Natural killer cell (primary cell): ENCODE results near the gene ZCCHC14. TPM values are rescaled to one million over a fixed set of nuclear protein-coding genes. Genes with fewer than 3 reads are reported as not detected.

ENCODE experiments used
- ATAC-seq, 3 donors: fragments of 150-1000 bp in 2 of 3; fragments of 200-7000 bp in 1 of 3; cut with Tn5 transposase; 1 replicate in 1 of 3; 2 replicates in 2 of 3; pipeline ENCODE4 v1.10.0; 2021; ENCODE audit warnings: mild to moderate bottlenecking in 2 of 3, moderate library complexity in 2 of 3
- DNase-seq, 2 donors: peaks; one replicate each; pipeline versions ENCODE4 v3.0.0 to v3.0.0-alpha.2; 2013 to 2021; ENCODE audit warnings: mixed read lengths in 1 of 2
- H3K27ac ChIP-seq: one replicate; pipeline ENCODE4 v1.5.1; 2013; ENCODE audit warnings: mild to moderate bottlenecking, low read length
- H3K27me3 ChIP-seq: one replicate; pipeline ENCODE4 v1.6.1; 2013; ENCODE audit warnings: low read length; ENCODE audit not compliant: control insufficient read depth, insufficient read depth
- H3K36me3 ChIP-seq: one replicate; pipeline ENCODE4 v1.6.1; 2013; ENCODE audit warnings: low read length; ENCODE audit not compliant: control insufficient read depth, insufficient read depth
- H3K4me1 ChIP-seq: one replicate; pipeline ENCODE4 v1.6.1; 2013; ENCODE audit warnings: low read length; ENCODE audit not compliant: control insufficient read depth, insufficient read depth
- H3K4me3 ChIP-seq: one replicate; pipeline ENCODE4 v1.5.1; 2013; ENCODE audit warnings: low read length
- H3K9me3 ChIP-seq: one replicate; pipeline ENCODE4 v1.6.1; 2013; ENCODE audit warnings: low read length; ENCODE audit not compliant: control insufficient read depth, insufficient read depth
- H3K27ac Mint-ChIP-seq, 2 donors: one replicate each; pipeline ENCODE4 v1.8.0; 2022; ENCODE audit warnings: mild to moderate bottlenecking in 2 of 2, mixed read lengths in 2 of 2, moderate library complexity in 1 of 2
- H3K27me3 Mint-ChIP-seq, 2 donors: one replicate each; pipeline ENCODE4 v1.8.0; 2022; ENCODE audit warnings: low read depth in 2 of 2, mixed read lengths in 2 of 2
- H3K36me3 Mint-ChIP-seq: one replicate; pipeline ENCODE4 v1.8.0; 2022; ENCODE audit warnings: mixed read lengths
- H3K4me1 Mint-ChIP-seq, 2 donors: one replicate each; pipeline ENCODE4 v1.8.0; 2022; ENCODE audit warnings: mixed read lengths in 2 of 2
- H3K4me3 Mint-ChIP-seq: one replicate; pipeline ENCODE4 v1.8.0; 2022; ENCODE audit warnings: mild to moderate bottlenecking, moderate library complexity, mixed read lengths
- H3K9me3 Mint-ChIP-seq, 2 donors: one replicate each; pipeline ENCODE4 v1.8.0; 2022; ENCODE audit warnings: mixed read lengths in 2 of 2
- WGBS: methylation state at CpG from one replicate; pipeline ENCODE4 v1.1.7; 2013; ENCODE audit warnings: missing lambda C conversion rate; ENCODE audit not compliant: insufficient coverage; 5-methylcytosine and 5-hydroxymethylcytosine counted together
- intact Hi-C: fragments of 100-400 bp; cut with micrococcal nuclease; formaldehyde crosslinking; loops from one replicate; pipeline ENCODE4 v1.14.2; 2022
- total RNA-seq, 4 donors: library from RNA; stranded (reverse); fragments of 120-200 nt in 1 of 4; gene quantifications; one replicate each; pipeline versions ENCODE4 v1.2.3 to v1.2.4, GENCODE V29; 2013 to 2022
- TF ChIP-seq, protein P1 (sequence below): fragments of 200-600 bp; IDR thresholded peaks from one replicate; pipeline ENCODE4 v1.8.0; 2022; ENCODE audit warnings: antibody characterized with exemption

Gene ZCCHC14
- total RNA-seq, 3 donors from 2014 or later (not counting 1 experiment from before 2014, with no cell fraction given): 12.2 to 20.9 (median 19.2) TPM

DNA sequence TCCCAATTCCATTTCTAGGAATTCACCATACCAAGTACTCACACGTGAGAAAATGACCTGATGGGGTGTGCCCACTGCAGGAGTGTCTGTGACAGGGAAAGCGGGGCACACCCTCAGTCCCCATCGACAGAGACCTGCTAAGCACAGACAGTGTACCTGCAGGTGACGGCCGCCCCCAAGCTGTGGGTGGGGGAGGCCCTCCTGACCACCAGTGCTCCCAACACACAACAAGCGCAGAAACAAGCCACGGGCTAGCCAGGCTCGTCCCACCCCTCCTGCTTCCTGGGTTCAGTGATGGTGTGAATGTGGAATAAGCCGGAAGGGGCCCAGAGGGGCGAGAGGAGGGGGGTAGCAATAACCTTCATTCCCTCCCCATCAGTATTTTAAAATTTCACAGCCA lies 31.9 kb downstream of the ZCCHC14 start:
- Mint-ChIP-seq H3K27ac (no peak overlapping the region), H3K27me3 (no peaks in the 10 kb centered on the region), H3K4me3 (no peak overlapping the region), H3K9me3 (no peaks in the 10 kb centered on the region), H3K4me1 (peaks cover 25% of the 10 kb centered on the region in 2 donors), H3K36me3 (no peaks in the 10 kb centered on the region)
- ATAC-seq: no peak
- intact Hi-C loops: no loop called here
- WGBS: 79% methylated on average over 5 of the region's 10 CpGs
- H3K4me1 ChIP-seq: peaks cover 29% of the 10 kb centered on the region
- TF ChIP-seq, protein P1, sequence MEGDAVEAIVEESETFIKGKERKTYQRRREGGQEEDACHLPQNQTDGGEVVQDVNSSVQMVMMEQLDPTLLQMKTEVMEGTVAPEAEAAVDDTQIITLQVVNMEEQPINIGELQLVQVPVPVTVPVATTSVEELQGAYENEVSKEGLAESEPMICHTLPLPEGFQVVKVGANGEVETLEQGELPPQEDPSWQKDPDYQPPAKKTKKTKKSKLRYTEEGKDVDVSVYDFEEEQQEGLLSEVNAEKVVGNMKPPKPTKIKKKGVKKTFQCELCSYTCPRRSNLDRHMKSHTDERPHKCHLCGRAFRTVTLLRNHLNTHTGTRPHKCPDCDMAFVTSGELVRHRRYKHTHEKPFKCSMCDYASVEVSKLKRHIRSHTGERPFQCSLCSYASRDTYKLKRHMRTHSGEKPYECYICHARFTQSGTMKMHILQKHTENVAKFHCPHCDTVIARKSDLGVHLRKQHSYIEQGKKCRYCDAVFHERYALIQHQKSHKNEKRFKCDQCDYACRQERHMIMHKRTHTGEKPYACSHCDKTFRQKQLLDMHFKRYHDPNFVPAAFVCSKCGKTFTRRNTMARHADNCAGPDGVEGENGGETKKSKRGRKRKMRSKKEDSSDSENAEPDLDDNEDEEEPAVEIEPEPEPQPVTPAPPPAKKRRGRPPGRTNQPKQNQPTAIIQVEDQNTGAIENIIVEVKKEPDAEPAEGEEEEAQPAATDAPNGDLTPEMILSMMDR: no peak
- no peak for DNase-seq
- no peaks in the 10 kb centered on the region for H3K27me3 ChIP-seq
- H3K27ac ChIP-seq: no peak overlapping the region
- H3K4me3 ChIP-seq: no peak overlapping the region
- no peaks in the 10 kb centered on the region for H3K9me3 ChIP-seq
- H3K36me3 ChIP-seq: peaks cover 7% of the 10 kb centered on the region

DNA sequence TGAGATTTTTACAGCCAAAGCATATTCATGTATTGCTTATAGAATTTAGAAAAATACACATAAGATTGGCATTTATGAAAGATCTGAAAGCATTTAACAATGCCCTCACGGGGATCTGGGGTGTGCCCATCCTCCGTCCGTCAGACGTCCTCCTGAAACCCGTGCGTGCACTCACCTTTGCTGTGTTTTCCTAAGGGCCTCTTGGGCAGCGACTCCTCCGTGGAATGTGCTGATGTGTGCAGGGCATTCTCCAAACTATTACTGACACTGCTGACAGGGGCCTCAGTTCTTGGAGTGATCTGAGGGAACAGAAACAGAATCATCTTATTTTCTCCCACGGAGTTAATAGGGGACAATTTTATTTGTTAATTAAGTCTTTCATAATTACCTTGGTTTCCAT lies 33.0 kb downstream of the ZCCHC14 start:
- WGBS: 98% methylated on average over 8 of the region's 9 CpGs
- Mint-ChIP-seq H3K4me3 (no peak overlapping the region), H3K4me1 (peaks cover 18% of the 10 kb centered on the region in 2 donors), H3K9me3 (no peaks in the 10 kb centered on the region), H3K27ac (no peak overlapping the region), H3K27me3 (no peaks in the 10 kb centered on the region), H3K36me3 (no peaks in the 10 kb centered on the region)
- H3K4me3 ChIP-seq: no peak overlapping the region
- peaks cover 7% of the 10 kb centered on the region for H3K36me3 ChIP-seq
- ATAC-seq (no peak), DNase-seq (no peak)
- no peaks in the 10 kb centered on the region for H3K9me3 ChIP-seq
- intact Hi-C loops: no loop called here
- H3K27me3 ChIP-seq: no peaks in the 10 kb centered on the region
- TF ChIP-seq, protein P1: no peak
- no peak overlapping the region for H3K27ac ChIP-seq
- peaks cover 18% of the 10 kb centered on the region for H3K4me1 ChIP-seq

DNA sequence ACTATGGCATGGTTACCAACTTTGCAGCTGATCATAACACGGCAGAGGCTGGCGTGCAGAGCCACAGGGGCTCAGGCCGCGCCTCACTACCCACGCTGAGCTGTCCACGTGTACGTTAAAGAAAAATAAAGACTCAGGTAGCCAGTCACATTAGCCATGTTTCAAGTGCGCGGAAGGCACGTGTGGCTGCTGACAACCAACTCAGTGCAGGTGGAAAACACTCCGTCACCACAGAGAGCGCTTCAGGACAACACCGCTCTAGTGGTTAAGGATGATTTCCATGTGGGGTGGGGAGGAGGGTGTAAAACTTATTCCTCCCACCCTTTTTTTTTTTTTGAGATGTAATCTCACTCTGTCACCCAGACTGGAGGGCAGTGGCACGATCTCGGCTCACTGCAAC lies 33.8 kb downstream of the ZCCHC14 start:
- Histone ChIP-seq H3K27ac (no peak overlapping the region), H3K36me3 (peaks cover 7% of the 10 kb centered on the region), H3K4me1 (peaks cover 10% of the 10 kb centered on the region), H3K27me3 (no peaks in the 10 kb centered on the region), H3K9me3 (no peaks in the 10 kb centered on the region), H3K4me3 (no peak overlapping the region)
- no peak overlapping the region for H3K4me3 Mint-ChIP-seq
- intact Hi-C loops: no loop called here
- no peak for DNase-seq
- WGBS: 91% methylated on average over 14 of the region's 15 CpGs
- TF ChIP-seq, protein P1: no peak
- no peaks in the 10 kb centered on the region for H3K9me3 Mint-ChIP-seq
- ATAC-seq: no peak
- no peaks in the 10 kb centered on the region for H3K27me3 Mint-ChIP-seq
- H3K4me1 Mint-ChIP-seq: peaks cover 10 to 13% of the 10 kb centered on the region in 2 donors
- peaks cover 4% of the 10 kb centered on the region for H3K36me3 Mint-ChIP-seq
- H3K27ac Mint-ChIP-seq: no peak overlapping the region

DNA sequence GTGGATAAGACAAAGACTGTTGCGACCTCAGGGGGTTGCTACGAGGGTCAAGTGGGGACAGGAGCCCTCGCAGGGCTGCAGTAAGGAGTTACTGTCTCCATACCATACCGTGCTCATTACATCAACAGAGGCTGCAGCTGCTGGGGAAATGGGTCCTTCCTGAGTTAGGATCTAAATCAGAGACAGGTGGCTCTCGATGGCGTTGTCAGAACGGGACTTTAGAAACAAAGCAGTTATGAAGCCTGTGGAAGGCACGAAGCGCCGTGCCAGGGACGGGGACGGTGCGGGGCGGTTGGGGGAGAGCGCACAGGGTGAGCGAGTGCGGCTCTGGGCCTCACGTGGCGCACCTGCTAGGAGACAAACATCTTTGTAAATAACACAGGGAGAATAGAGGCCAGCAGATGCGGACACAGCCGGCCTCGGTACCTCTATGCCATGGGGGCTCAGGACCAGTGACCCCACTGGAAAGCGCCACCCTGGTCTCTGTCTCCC lies 34.4 kb downstream of the ZCCHC14 start:
- H3K27ac Mint-ChIP-seq: no peak overlapping the region
- no peak for DNase-seq
- WGBS: 96% methylated on average over 23 of the region's 23 CpGs
- Histone ChIP-seq H3K27ac (no peak overlapping the region), H3K4me3 (no peak overlapping the region), H3K27me3 (no peaks in the 10 kb centered on the region), H3K4me1 (peaks cover 5% of the 10 kb centered on the region), H3K36me3 (peaks cover 7% of the 10 kb centered on the region), H3K9me3 (no peaks in the 10 kb centered on the region)
- intact Hi-C loops: no loop called here
- no peak overlapping the region for H3K4me3 Mint-ChIP-seq
- H3K36me3 Mint-ChIP-seq: peaks cover 10% of the 10 kb centered on the region
- H3K9me3 Mint-ChIP-seq: no peaks in the 10 kb centered on the region
- H3K27me3 Mint-ChIP-seq: no peaks in the 10 kb centered on the region
- H3K4me1 Mint-ChIP-seq: peaks cover 4 to 13% of the 10 kb centered on the region in 2 donors
- TF ChIP-seq, protein P1: no peak
- ATAC-seq: no peak
